Liver (tissue), 9 donors: ENCODE results near the gene MRPL10. TPM values are rescaled to one million over a fixed set of nuclear protein-coding genes. Genes with fewer than 3 reads are reported as not detected.

ENCODE experiments used
- DNase-seq: peaks from one replicate; pipeline ENCODE4 v3.0.0-alpha.2; 2017; ENCODE audit warnings: low spot score
- H3K27ac ChIP-seq, 2 donors: one replicate each; pipeline ENCODE4 v1.7.0; 2013; ENCODE audit warnings: inconsistent platforms in 2 of 2, low read length in 2 of 2, control low read depth in 1 of 2, low read depth in 1 of 2, mild to moderate bottlenecking in 1 of 2
- H3K27me3 ChIP-seq, 4 donors: one replicate each; pipeline versions ENCODE4 v1.6.1 to v1.7.0; 2013; ENCODE audit warnings: low read length in 3 of 4, inconsistent platforms in 1 of 4, mild to moderate bottlenecking in 1 of 4, moderate library complexity in 1 of 4; ENCODE audit not compliant: control insufficient read depth in 4 of 4, insufficient read depth in 4 of 4
- H3K36me3 ChIP-seq, 4 donors: one replicate each; pipeline versions ENCODE4 v1.6.1 to v1.7.0; 2013; ENCODE audit warnings: low read length in 3 of 4, mild to moderate bottlenecking in 3 of 4, low read depth in 1 of 4, moderate library complexity in 1 of 4; ENCODE audit not compliant: control insufficient read depth in 4 of 4, insufficient read depth in 3 of 4
- H3K4me1 ChIP-seq, 4 donors: one replicate each; pipeline versions ENCODE4 v1.6.1 to v1.7.0; 2013; ENCODE audit warnings: low read length in 3 of 4, mild to moderate bottlenecking in 3 of 4, moderate library complexity in 1 of 4; ENCODE audit not compliant: control insufficient read depth in 4 of 4, insufficient read depth in 4 of 4
- H3K4me3 ChIP-seq, 3 donors: one replicate each; pipeline versions ENCODE4 v1.6.1 to v1.7.0; 2013; ENCODE audit warnings: low read length in 3 of 3, control low read depth in 1 of 3, low read depth in 1 of 3, mild to moderate bottlenecking in 1 of 3
- H3K9ac ChIP-seq, 2 donors: one replicate each; pipeline ENCODE4 v1.7.0; 2013; ENCODE audit warnings: low read length in 2 of 2, mild to moderate bottlenecking in 2 of 2, moderate library complexity in 2 of 2, control low read depth in 1 of 2, low read depth in 1 of 2
- H3K9me3 ChIP-seq, 4 donors: one replicate each; pipeline versions ENCODE4 v1.6.1 to v1.7.0; 2013; ENCODE audit warnings: low read length in 3 of 4; ENCODE audit not compliant: control insufficient read depth in 4 of 4
- ATF3 ChIP-seq: IDR thresholded peaks from 2 replicates; pipeline ENCODE4 v1.6.1; 2016; ENCODE audit warnings: antibody characterized with exemption
- EGR1 ChIP-seq, 2 donors: IDR thresholded peaks; 2 replicates each; pipeline ENCODE4 v1.6.1; 2016 to 2018; ENCODE audit warnings: antibody characterized with exemption in 2 of 2, low read depth in 2 of 2
- HNF4G ChIP-seq: IDR thresholded peaks from 2 replicates; pipeline ENCODE4 v1.6.1; 2016; ENCODE audit warnings: antibody characterized with exemption
- MAX ChIP-seq: IDR thresholded peaks from 2 replicates; pipeline ENCODE4 v1.6.1; 2016; ENCODE audit warnings: antibody characterized with exemption
- NR2F2 ChIP-seq: IDR thresholded peaks from 2 replicates; pipeline ENCODE4 v1.6.1; 2016; ENCODE audit warnings: antibody characterized with exemption
- RXRA ChIP-seq, 2 donors: IDR thresholded peaks; 2 replicates each; pipeline ENCODE4 v1.6.1; 2017 to 2018; ENCODE audit warnings: antibody characterized with exemption in 2 of 2, mild to moderate bottlenecking in 1 of 2
- SP1 ChIP-seq: IDR thresholded peaks from 2 replicates; pipeline ENCODE4 v1.6.1; 2018; ENCODE audit warnings: antibody characterized with exemption, mild to moderate bottlenecking
- TAF1 ChIP-seq: conservative IDR thresholded peaks from 2 replicates; pipeline ENCODE4 v1.6.1; 2016; ENCODE audit warnings: antibody characterized with exemption, mild to moderate bottlenecking
- YY1 ChIP-seq: IDR thresholded peaks from 2 replicates; pipeline ENCODE4 v1.6.1; 2016; ENCODE audit warnings: antibody characterized with exemption, mild to moderate bottlenecking
- ZBTB33 ChIP-seq: IDR thresholded peaks from 2 replicates; pipeline ENCODE4 v1.6.1; 2016; ENCODE audit warnings: antibody characterized with exemption
- polyA plus RNA-seq, 2 donors: library from polyadenylated mRNA; stranded (reverse) in 1 of 2; unstranded in 1 of 2; fragments of 200-250 nt in 1 of 2; fragments of >200 nt in 1 of 2; fragmentation: Nextera tagmentation in 1 of 2; extraction: Ambion mirVana in 1 of 2; gene quantifications; one replicate each; pipeline versions ENCODE4 v1.2.1 to v1.2.3, GENCODE V29; 2013 to 2015
- total RNA-seq, 2 donors: library from RNA; depleted of rRNA; stranded (reverse); fragments of >200 nt; gene quantifications; one replicate each; pipeline ENCODE4 v1.2.3, GENCODE V29; 2014
- TF ChIP-seq, protein P1 (sequence below): IDR thresholded peaks from 2 replicates; pipeline ENCODE4 v1.6.1; 2016; ENCODE audit warnings: antibody characterized with exemption, mild to moderate bottlenecking
- TF ChIP-seq, protein P2 (sequence below): fragments of 150-350 bp; IDR thresholded peaks from 2 replicates; pipeline ENCODE4 v1.5.1; 2017; ENCODE audit warnings: improper control_type of control experiment, low read depth, low read length; ENCODE audit not compliant: missing input control
- donor health status: healthy.
- donor health status: healthy.
- donor health status: healthy.
- donor health status: healthy.
- donor health status: healthy.

The MRPL10 gene
- total and polyA plus RNA-seq, 4 donors, result 10.2 to 24.9 (median 12.9) TPM

- TF ChIP-seq, protein P1, sequence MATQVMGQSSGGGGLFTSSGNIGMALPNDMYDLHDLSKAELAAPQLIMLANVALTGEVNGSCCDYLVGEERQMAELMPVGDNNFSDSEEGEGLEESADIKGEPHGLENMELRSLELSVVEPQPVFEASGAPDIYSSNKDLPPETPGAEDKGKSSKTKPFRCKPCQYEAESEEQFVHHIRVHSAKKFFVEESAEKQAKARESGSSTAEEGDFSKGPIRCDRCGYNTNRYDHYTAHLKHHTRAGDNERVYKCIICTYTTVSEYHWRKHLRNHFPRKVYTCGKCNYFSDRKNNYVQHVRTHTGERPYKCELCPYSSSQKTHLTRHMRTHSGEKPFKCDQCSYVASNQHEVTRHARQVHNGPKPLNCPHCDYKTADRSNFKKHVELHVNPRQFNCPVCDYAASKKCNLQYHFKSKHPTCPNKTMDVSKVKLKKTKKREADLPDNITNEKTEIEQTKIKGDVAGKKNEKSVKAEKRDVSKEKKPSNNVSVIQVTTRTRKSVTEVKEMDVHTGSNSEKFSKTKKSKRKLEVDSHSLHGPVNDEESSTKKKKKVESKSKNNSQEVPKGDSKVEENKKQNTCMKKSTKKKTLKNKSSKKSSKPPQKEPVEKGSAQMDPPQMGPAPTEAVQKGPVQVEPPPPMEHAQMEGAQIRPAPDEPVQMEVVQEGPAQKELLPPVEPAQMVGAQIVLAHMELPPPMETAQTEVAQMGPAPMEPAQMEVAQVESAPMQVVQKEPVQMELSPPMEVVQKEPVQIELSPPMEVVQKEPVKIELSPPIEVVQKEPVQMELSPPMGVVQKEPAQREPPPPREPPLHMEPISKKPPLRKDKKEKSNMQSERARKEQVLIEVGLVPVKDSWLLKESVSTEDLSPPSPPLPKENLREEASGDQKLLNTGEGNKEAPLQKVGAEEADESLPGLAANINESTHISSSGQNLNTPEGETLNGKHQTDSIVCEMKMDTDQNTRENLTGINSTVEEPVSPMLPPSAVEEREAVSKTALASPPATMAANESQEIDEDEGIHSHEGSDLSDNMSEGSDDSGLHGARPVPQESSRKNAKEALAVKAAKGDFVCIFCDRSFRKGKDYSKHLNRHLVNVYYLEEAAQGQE, result no peak
- no peak for TF ChIP-seq EGR1 (IDR thresholded peaks at IDR 0.05; ENCODE audit: low read depth in 2 of 2)
- TF ChIP-seq HNF4G, result no peak
These were observed 40.8 kb upstream of the MRPL10 start (continued) for GRCh38 chr17:47872019-47872650.

GRCh38 chr17:47871048-47871447 is 39.7 kb upstream of the MRPL10 start:
- peaks cover 0 to 9% (median 8%) of the 10 kb centered on the region in 4 donors for H3K4me1 ChIP-seq
- H3K27me3 ChIP-seq, result peaks cover 0 to 7% (median 0%) of the 10 kb centered on the region in 4 donors
- no peaks in the 10 kb centered on the region for H3K36me3 ChIP-seq
- no peak for TF ChIP-seq ATF3
- no peak for TF ChIP-seq MAX
- TF ChIP-seq, protein P1, result no peak
- TF ChIP-seq TAF1, result no peak
- no peak for TF ChIP-seq SP1
- no peak for TF ChIP-seq EGR1 (IDR thresholded peaks at IDR 0.05; ENCODE audit: low read depth in 2 of 2)
- no peak for TF ChIP-seq NR2F2
- TF ChIP-seq, protein P2, sequence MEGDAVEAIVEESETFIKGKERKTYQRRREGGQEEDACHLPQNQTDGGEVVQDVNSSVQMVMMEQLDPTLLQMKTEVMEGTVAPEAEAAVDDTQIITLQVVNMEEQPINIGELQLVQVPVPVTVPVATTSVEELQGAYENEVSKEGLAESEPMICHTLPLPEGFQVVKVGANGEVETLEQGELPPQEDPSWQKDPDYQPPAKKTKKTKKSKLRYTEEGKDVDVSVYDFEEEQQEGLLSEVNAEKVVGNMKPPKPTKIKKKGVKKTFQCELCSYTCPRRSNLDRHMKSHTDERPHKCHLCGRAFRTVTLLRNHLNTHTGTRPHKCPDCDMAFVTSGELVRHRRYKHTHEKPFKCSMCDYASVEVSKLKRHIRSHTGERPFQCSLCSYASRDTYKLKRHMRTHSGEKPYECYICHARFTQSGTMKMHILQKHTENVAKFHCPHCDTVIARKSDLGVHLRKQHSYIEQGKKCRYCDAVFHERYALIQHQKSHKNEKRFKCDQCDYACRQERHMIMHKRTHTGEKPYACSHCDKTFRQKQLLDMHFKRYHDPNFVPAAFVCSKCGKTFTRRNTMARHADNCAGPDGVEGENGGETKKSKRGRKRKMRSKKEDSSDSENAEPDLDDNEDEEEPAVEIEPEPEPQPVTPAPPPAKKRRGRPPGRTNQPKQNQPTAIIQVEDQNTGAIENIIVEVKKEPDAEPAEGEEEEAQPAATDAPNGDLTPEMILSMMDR, result no peak
- no peak for TF ChIP-seq RXRA (IDR thresholded peaks at IDR 0.05)
- TF ChIP-seq ZBTB33, result no peak
- no peak for TF ChIP-seq HNF4G
- TF ChIP-seq YY1, result no peak
- no peaks in the 10 kb centered on the region for H3K9me3 ChIP-seq
- H3K9ac ChIP-seq, result no peak overlapping the region
- no peak for DNase-seq
- no peak overlapping the region for H3K27ac ChIP-seq
- no peak overlapping the region for H3K4me3 ChIP-seq
